Loucy (cell line): ENCODE data around the gene SET.

Experiments used
- H2AFZ ChIP-seq: fragments of 200-600 bp; sonication (generic); 2 replicates; pipeline ENCODE4 v1.6.0; 2016; ENCODE audit warnings: antibody characterized with exemption, mild to moderate bottlenecking, low read length, moderate library complexity
- H3F3A ChIP-seq: fragments of 200-600 bp; 2 replicates; pipeline ENCODE4 v1.6.0; 2016; ENCODE audit warnings: antibody characterized with exemption, low read depth, mild to moderate bottlenecking
- H3K27me3 ChIP-seq: fragments of 200-600 bp; sonication (generic); 2 replicates; pipeline ENCODE4 v1.6.1; 2014; ENCODE audit warnings: low read length, mild to moderate bottlenecking; ENCODE audit not compliant: insufficient read depth, poor library complexity, severe bottlenecking
- H3K36me3 ChIP-seq: fragments of 200-600 bp; sonication (generic); 2 replicates; pipeline ENCODE4 v1.6.1; 2016; ENCODE audit warnings: low read length; ENCODE audit not compliant: insufficient read depth
- H3K4me1 ChIP-seq: fragments of 200-600 bp; sonication (generic); 2 replicates; pipeline ENCODE4 v1.5.1; 2014; ENCODE audit warnings: low read length, mild to moderate bottlenecking; ENCODE audit not compliant: insufficient read depth, poor library complexity, severe bottlenecking
- H3K4me2 ChIP-seq: fragments of 200-600 bp; sonication (generic); 2 replicates; pipeline ENCODE4 v1.6.0; 2014; ENCODE audit warnings: antibody characterized with exemption, low read length, low read depth, mild to moderate bottlenecking; ENCODE audit not compliant: poor library complexity, severe bottlenecking
- H3K4me3 ChIP-seq: fragments of 200-600 bp; sonication (generic); 2 replicates; pipeline ENCODE4 v1.5.1; 2014; ENCODE audit warnings: low read length, mild to moderate bottlenecking, mixed read lengths; ENCODE audit not compliant: poor library complexity, severe bottlenecking
- H3K79me2 ChIP-seq: fragments of 200-600 bp; sonication (generic); 2 replicates; pipeline ENCODE4 v1.6.1; 2014; ENCODE audit warnings: low read length; ENCODE audit not compliant: insufficient read depth
- H3K9ac ChIP-seq: fragments of 200-600 bp; sonication (generic); 2 replicates; pipeline ENCODE4 v1.6.0; 2014; ENCODE audit warnings: mild to moderate bottlenecking, low read depth, low read length, moderate library complexity; ENCODE audit not compliant: poor library complexity, severe bottlenecking
- H3K9me2 ChIP-seq: fragments of 200-600 bp; sonication (generic); replicated peaks from 2 replicates; pipeline ENCODE4 v1.6.1; 2016; ENCODE audit warnings: low read depth, low read length, mixed read lengths
- H3K9me3 ChIP-seq: fragments of 200-600 bp; sonication (generic); 2 replicates; pipeline ENCODE4 v1.6.1; 2014; ENCODE audit warnings: mild to moderate bottlenecking, antibody characterized with exemption, low read length, low read depth; ENCODE audit not compliant: insufficient read depth
- H4K20me1 ChIP-seq: fragments of 200-600 bp; sonication (generic); 2 replicates; pipeline ENCODE4 v1.6.0; 2014; ENCODE audit warnings: antibody characterized with exemption, low read length, mild to moderate bottlenecking; ENCODE audit not compliant: insufficient read depth, poor library complexity, severe bottlenecking
- EZH2phosphoT487 ChIP-seq: fragments of 200-600 bp; IDR thresholded peaks from 2 replicates; pipeline ENCODE4 v1.6.1; 2018; ENCODE audit warnings: antibody characterized with exemption, mild to moderate bottlenecking, moderate library complexity, borderline replicate concordance
- TF ChIP-seq, protein P1 (sequence below): fragments of 200-600 bp; sonication (generic); conservative IDR thresholded peaks from 2 replicates; pipeline ENCODE4 v1.5.1; 2014; ENCODE audit warnings: mild to moderate bottlenecking, antibody characterized with exemption, low read length

The SET gene

DNA sequence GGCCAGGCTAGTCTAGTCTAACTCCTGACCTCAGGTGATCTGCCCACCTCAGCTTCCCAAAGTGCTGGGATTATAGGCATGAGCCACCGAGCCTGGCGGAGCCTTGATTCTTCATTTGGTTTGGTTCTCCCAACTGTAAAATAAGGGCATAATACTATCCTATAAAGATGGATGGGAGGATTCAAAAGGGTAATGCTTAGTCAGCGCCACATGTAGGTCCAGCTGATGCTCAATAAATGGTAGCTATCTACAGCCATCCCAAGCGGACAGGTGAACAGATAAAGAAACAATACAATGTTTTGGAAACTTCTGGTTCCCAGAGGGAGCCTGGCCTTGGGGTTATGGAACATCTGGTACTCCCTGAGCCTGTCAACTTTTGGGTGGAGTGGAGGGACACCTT lies 13.6 kb upstream of the SET start:
- H3K27me3 ChIP-seq = no peaks in the 10 kb centered on the region
- H3K4me1 ChIP-seq = no peaks in the 10 kb centered on the region
- no peaks in the 10 kb centered on the region for H3K36me3 ChIP-seq
- H3K9ac ChIP-seq = no peak overlapping the region
- no peak overlapping the region for H3K4me2 ChIP-seq
- H3K79me2 ChIP-seq = no peaks in the 10 kb centered on the region
- no peak overlapping the region for H2AFZ ChIP-seq
- no peaks in the 10 kb centered on the region for H3F3A ChIP-seq
- H4K20me1 ChIP-seq = no peaks in the 10 kb centered on the region
- TF ChIP-seq, protein P1, sequence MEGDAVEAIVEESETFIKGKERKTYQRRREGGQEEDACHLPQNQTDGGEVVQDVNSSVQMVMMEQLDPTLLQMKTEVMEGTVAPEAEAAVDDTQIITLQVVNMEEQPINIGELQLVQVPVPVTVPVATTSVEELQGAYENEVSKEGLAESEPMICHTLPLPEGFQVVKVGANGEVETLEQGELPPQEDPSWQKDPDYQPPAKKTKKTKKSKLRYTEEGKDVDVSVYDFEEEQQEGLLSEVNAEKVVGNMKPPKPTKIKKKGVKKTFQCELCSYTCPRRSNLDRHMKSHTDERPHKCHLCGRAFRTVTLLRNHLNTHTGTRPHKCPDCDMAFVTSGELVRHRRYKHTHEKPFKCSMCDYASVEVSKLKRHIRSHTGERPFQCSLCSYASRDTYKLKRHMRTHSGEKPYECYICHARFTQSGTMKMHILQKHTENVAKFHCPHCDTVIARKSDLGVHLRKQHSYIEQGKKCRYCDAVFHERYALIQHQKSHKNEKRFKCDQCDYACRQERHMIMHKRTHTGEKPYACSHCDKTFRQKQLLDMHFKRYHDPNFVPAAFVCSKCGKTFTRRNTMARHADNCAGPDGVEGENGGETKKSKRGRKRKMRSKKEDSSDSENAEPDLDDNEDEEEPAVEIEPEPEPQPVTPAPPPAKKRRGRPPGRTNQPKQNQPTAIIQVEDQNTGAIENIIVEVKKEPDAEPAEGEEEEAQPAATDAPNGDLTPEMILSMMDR = no peak
- TF ChIP-seq EZH2phosphoT487 = no peak
- no peaks in the 10 kb centered on the region for H3K9me3 ChIP-seq
- H3K4me3 ChIP-seq = no peak overlapping the region
- H3K9me2 ChIP-seq = no peaks in the 10 kb centered on the region

DNA sequence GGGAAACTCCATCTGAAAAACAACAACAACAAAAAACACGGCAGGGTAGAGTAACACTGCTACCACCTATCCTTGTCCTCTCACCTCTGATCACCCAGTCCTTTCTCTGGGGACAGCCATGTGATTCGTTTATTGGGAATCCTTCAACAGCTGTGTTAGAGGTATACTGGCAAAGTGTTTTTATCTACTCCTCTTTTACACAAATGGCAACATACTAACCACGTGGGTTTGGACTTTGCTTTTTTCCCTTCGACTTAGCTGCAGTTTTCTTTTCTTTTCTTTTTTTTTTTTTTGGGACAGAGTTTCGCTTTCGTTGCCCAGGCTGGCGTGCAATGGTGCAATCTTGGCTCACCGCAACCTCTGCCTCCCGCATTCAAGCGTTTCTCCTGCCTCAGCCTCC lies 11.2 kb upstream of the SET start:
- Histone ChIP-seq H3K9me3 (no peaks in the 10 kb centered on the region), H2AFZ (no peak overlapping the region), H3K79me2 (peaks cover under 1% of the 10 kb centered on the region; the same call in 1 of the 2 replicates), H3K4me1 (no peaks in the 10 kb centered on the region), H3K27me3 (no peaks in the 10 kb centered on the region), H3K36me3 (no peaks in the 10 kb centered on the region), H4K20me1 (no peaks in the 10 kb centered on the region), H3F3A (no peaks in the 10 kb centered on the region), H3K9ac (no peak overlapping the region), H3K4me3 (no peak overlapping the region), H3K4me2 (no peak overlapping the region), H3K9me2 (no peaks in the 10 kb centered on the region)
- TF ChIP-seq, protein P1 = no peak
- TF ChIP-seq EZH2phosphoT487 = no peak

DNA sequence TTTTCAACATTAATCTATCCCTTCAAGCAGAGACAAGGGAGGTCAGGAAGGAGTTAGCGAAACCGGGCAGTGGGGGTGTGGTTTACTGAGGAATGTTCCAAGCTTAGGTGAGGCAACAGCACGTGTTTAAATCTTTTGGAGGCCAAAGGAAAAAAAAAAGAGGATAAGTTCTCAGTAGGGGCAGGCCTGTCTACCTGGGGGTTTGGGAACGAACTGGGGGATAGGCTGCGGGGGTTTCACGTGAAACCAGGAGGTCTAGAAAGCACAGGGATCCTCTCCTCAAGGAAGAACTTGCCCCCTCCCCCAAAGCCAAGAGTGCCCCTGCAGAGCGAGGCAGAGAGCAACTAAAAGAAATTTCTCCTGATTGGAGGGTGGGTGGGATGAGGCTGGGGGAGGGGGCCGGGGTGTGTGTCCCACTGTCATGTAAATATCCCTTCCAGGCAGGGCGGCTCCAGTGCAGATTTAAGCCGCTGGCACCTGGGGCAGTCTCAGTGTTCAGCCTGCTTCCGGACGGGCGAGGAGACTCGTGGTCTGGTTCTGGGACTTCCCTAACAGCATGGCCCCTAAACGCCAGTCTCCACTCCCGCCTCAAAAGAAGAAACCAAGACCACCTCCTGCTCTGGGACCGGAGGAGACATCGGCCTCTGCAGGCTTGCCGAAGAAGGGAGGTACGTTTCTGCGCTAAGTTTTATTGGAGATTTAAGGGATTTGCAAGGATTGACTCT lies 5.5 kb upstream of the SET start:
- Histone ChIP-seq H3K4me1 (peaks cover 34% of the 10 kb centered on the region), H3K9me2 (no peaks in the 10 kb centered on the region), H4K20me1 (no peaks in the 10 kb centered on the region), H3K79me2 (peaks cover 38% of the 10 kb centered on the region), H3K9me3 (no peaks in the 10 kb centered on the region), H3K9ac (peak overlapping the region; percentile 93), H3K4me2 (peak overlapping the region; percentile 81), H3K4me3 (peak overlapping the region; percentile 90), H3K27me3 (no peaks in the 10 kb centered on the region), H3K36me3 (no peaks in the 10 kb centered on the region), H2AFZ (peak overlapping the region; percentile 73), H3F3A (no peaks in the 10 kb centered on the region)
- TF ChIP-seq EZH2phosphoT487 = no peak
- TF ChIP-seq, protein P1 = no peak
